ENCODE measurements around the gene SATB1. TPM values are rescaled to one million over a fixed set of nuclear protein-coding genes. Genes with fewer than 3 reads are reported as not detected.

The SATB1 gene
- total and polyA plus RNA-seq, 2 experiments from 2014 or later: 17.4 to 28.9 TPM

DNA sequence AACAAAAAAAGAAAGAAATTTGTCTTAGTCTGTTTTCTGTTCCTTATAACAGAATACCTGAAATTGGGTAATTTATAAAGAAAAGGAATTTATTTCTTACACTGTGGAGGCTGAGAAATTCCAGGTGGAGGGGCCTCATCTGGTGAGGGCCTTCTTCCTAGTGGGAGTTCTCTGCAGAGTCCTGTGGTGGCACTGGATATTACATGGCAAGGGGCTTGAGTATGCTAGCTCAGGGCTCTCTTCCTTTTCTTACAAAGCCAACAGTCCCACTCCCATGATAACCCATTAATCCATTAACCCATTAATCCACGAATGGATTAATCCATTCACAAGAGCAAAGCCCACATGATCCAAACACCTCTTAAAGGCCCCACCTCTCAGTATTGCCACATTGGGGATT, 2.9 kb upstream of the SATB1 start:
- Histone ChIP-seq H3K27me3 (ENCODE audit: insufficient read depth) (peaks cover 16% of the 10 kb centered on the region), H3K79me2 (replicated peaks; ENCODE audit: insufficient read depth) (peaks cover 11% of the 10 kb centered on the region; the same call in 1 of the 2 replicates), H4K20me1 (replicated peaks; ENCODE audit: insufficient read depth) (no peaks in the 10 kb centered on the region), H3K36me3 (ENCODE audit: insufficient read depth) (no peaks in the 10 kb centered on the region), H3K4me3 (no peak overlapping the region), H3F3A (replicated peaks; ENCODE audit: low read depth) (no peaks in the 10 kb centered on the region), H3K4me1 (ENCODE audit: insufficient read depth) (peaks cover 28% of the 10 kb centered on the region), H3K27ac (ENCODE audit: low read depth) (no peak overlapping the region), H2AFZ (no peak overlapping the region), H3K4me2 (no peak overlapping the region), H3K9me2 (ENCODE audit: insufficient read depth) (no peaks in the 10 kb centered on the region)
- Mint-ChIP-seq H3K4me3 (no peak overlapping the region), H3K27me3 (ENCODE audit: insufficient read depth, low read depth, poor library complexity) (peaks cover 4% of the 10 kb centered on the region), H3K36me3 (ENCODE audit: low read depth) (no peaks in the 10 kb centered on the region), H3K9me3 (no peaks in the 10 kb centered on the region), H3K27ac (no peak overlapping the region), H3K4me1 (peaks cover 32% of the 10 kb centered on the region)
- TF ChIP-seq ZNF331 (CRISPR knock-in tag; IDR thresholded peaks at IDR 0.05; ENCODE audit: low read depth): no peak
- TF ChIP-seq REST (IDR thresholded peaks at IDR 0.05; ENCODE audit: unreplicated experiment): no peak
- no peak for TF ChIP-seq CREB1 (CRISPR knock-in tag; IDR thresholded peaks at IDR 0.05; ENCODE audit: low read depth)
- no peak for TF ChIP-seq NANOG (IDR thresholded peaks at IDR 0.05; ENCODE audit: borderline replicate concordance)
- no peak for TF ChIP-seq ZNF114 (CRISPR knock-in tag; IDR thresholded peaks at IDR 0.05)
- no peak for TF ChIP-seq EZH2phosphoT487 (IDR thresholded peaks at IDR 0.05; ENCODE audit: unreplicated experiment)
- TF ChIP-seq EZH2 (IDR thresholded peaks at IDR 0.05; ENCODE audit: low read depth, unreplicated experiment): no peak
- no peak for TF ChIP-seq POLR2AphosphoS5 (IDR thresholded peaks at IDR 0.05; ENCODE audit: low read depth)
- no peak for TF ChIP-seq JUNB (IDR thresholded peaks at IDR 0.05; ENCODE audit: unreplicated experiment)
- TF ChIP-seq STAT1 (IDR thresholded peaks at IDR 0.05; ENCODE audit: unreplicated experiment): no peak
- no peak for TF ChIP-seq ZNF462 (CRISPR knock-in tag; IDR thresholded peaks at IDR 0.05)
- TF ChIP-seq ETS1 (IDR thresholded peaks at IDR 0.05): no peak
- TF ChIP-seq, protein P1, sequence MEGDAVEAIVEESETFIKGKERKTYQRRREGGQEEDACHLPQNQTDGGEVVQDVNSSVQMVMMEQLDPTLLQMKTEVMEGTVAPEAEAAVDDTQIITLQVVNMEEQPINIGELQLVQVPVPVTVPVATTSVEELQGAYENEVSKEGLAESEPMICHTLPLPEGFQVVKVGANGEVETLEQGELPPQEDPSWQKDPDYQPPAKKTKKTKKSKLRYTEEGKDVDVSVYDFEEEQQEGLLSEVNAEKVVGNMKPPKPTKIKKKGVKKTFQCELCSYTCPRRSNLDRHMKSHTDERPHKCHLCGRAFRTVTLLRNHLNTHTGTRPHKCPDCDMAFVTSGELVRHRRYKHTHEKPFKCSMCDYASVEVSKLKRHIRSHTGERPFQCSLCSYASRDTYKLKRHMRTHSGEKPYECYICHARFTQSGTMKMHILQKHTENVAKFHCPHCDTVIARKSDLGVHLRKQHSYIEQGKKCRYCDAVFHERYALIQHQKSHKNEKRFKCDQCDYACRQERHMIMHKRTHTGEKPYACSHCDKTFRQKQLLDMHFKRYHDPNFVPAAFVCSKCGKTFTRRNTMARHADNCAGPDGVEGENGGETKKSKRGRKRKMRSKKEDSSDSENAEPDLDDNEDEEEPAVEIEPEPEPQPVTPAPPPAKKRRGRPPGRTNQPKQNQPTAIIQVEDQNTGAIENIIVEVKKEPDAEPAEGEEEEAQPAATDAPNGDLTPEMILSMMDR (conservative IDR thresholded peaks at IDR 0.05; ENCODE audit: low read depth in 2 of 2): no peak
- DNase-seq (ENCODE audit: low spot score) (peak; percentile 42), ATAC-seq (no peak)
